IMR-90 (cell line): ENCODE measurements around the gene MRS2. TPM values are rescaled to one million over a fixed set of nuclear protein-coding genes. Genes with fewer than 3 reads are reported as not detected.

ENCODE experiments used
- ATAC-seq: fragments of 200-7000 bp; cut with Tn5 transposase; 2 replicates; pipeline ENCODE4 v1.9.1; 2020; ENCODE audit warnings: low read depth, mild to moderate bottlenecking, moderate library complexity
- BruUV-seq: library from RNA; stranded (reverse); fragments of 400-500 nt; replicated peaks from 2 replicates; lab custom pipeline; 2021; lab: Mats Ljungman, UMichigan
- CTCF ChIA-PET: fragments of 300-600 bp; formaldehyde crosslinking; extraction: SDS; loops from one replicate; lab custom pipeline; 2021; ENCODE audit warnings: antibody characterized with exemption; lab: Yijun Ruan, JAX
- POLR2A ChIA-PET: fragments of 300-600 bp; sonication (Branson Sonifier 250); formaldehyde crosslinking; loops from one replicate; lab custom pipeline; 2022; ENCODE audit warnings: antibody characterized with exemption; ENCODE audit not compliant: unreplicated experiment; lab: Charles Lee
- DNase-seq: peaks from one replicate; pipeline ENCODE4 v3.0.0; 2013
- H2AFZ ChIP-seq: replicated peaks from 2 replicates; pipeline ENCODE3; 2013; ENCODE audit warnings: low read length, mild to moderate bottlenecking; ENCODE audit not compliant: poor library complexity
- H2AK5ac ChIP-seq: 2 replicates; pipeline ENCODE4 v1.6.1; 2013; ENCODE audit warnings: low read depth, low read length, inconsistent platforms
- H2AK9ac ChIP-seq: replicated peaks from 2 replicates; pipeline ENCODE3; 2013; ENCODE audit warnings: mild to moderate bottlenecking, low read depth, low read length, moderate library complexity; ENCODE audit not compliant: poor library complexity
- H2BK120ac ChIP-seq: 2 replicates; pipeline ENCODE4 v1.6.1; 2013; ENCODE audit warnings: low read depth, low read length, inconsistent platforms
- H2BK15ac ChIP-seq: 3 replicates; pipeline ENCODE4 v1.6.1; 2013; ENCODE audit warnings: low read depth, low read length, inconsistent platforms
- H2BK20ac ChIP-seq: 2 replicates; pipeline ENCODE4 v1.6.1; 2013; ENCODE audit warnings: low read depth, mild to moderate bottlenecking, inconsistent platforms, low read length, moderate library complexity
- H2BK5ac ChIP-seq: 2 replicates; pipeline ENCODE4 v1.6.1; 2013; ENCODE audit warnings: mild to moderate bottlenecking, low read depth, low read length, inconsistent platforms; ENCODE audit not compliant: poor library complexity, severe bottlenecking
- H3K14ac ChIP-seq: replicated peaks from 2 replicates; pipeline ENCODE4 v1.6.1; 2013; ENCODE audit warnings: low read depth, low read length, inconsistent platforms
- H3K18ac ChIP-seq: 2 replicates; pipeline ENCODE4 v1.6.1; 2013; ENCODE audit warnings: low read depth, low read length, control low read depth
- H3K23ac ChIP-seq: 2 replicates; pipeline ENCODE4 v1.6.1; 2013; ENCODE audit warnings: low read depth, low read length, inconsistent platforms
- H3K27ac ChIP-seq: 2 replicates; pipeline ENCODE4 v1.5.1; 2013; ENCODE audit warnings: mild to moderate bottlenecking, control low read depth, low read length; ENCODE audit not compliant: insufficient read depth
- H3K27me3 ChIP-seq: 2 replicates; pipeline ENCODE4 v1.6.1; 2013; ENCODE audit warnings: low read length; ENCODE audit not compliant: control insufficient read depth, insufficient read depth
- H3K36me3 ChIP-seq: 2 replicates; pipeline ENCODE4 v1.6.1; 2013; ENCODE audit warnings: low read length, mixed read lengths; ENCODE audit not compliant: control insufficient read depth, insufficient read depth
- H3K4ac ChIP-seq: 2 replicates; pipeline ENCODE4 v1.6.1; 2013; ENCODE audit warnings: low read depth, low read length, inconsistent platforms
- H3K4me1 ChIP-seq: 2 replicates; pipeline ENCODE4 v1.6.1; 2013; ENCODE audit warnings: low read length, mixed read lengths; ENCODE audit not compliant: control insufficient read depth, insufficient read depth
- H3K4me2 ChIP-seq: 2 replicates; pipeline ENCODE4 v1.6.1; 2013; ENCODE audit warnings: low read depth, mild to moderate bottlenecking, control low read depth, low read length, moderate library complexity
- H3K4me3 ChIP-seq: 2 replicates; pipeline ENCODE4 v1.5.1; 2013; ENCODE audit warnings: low read depth, mild to moderate bottlenecking, control low read depth, low read length, moderate library complexity; ENCODE audit not compliant: insufficient read depth
- H3K56ac ChIP-seq: 2 replicates; pipeline ENCODE4 v1.6.1; 2013; ENCODE audit warnings: low read length, inconsistent platforms; ENCODE audit not compliant: insufficient read depth; ENCODE audit errors: extremely low read depth
- H3K79me1 ChIP-seq, 2 experiments: 2 replicates each; pipeline ENCODE4 v1.6.1; 2013; ENCODE audit warnings: low read length in 2 of 2, inconsistent platforms in 1 of 2, low read depth in 1 of 2
- H3K9ac ChIP-seq: 2 replicates; pipeline ENCODE4 v1.6.1; 2013; ENCODE audit warnings: low read depth, low read length, control low read depth
- H3K9me1 ChIP-seq: 2 replicates; pipeline ENCODE4 v1.6.1; 2013; ENCODE audit warnings: low read length, inconsistent platforms; ENCODE audit not compliant: insufficient read depth
- H3K9me3 ChIP-seq: 2 replicates; pipeline ENCODE4 v1.6.1; 2013; ENCODE audit warnings: low read length; ENCODE audit not compliant: control insufficient read depth, insufficient read depth
- H4K20me1 ChIP-seq: 2 replicates; pipeline ENCODE4 v1.6.1; 2013; ENCODE audit warnings: low read length, inconsistent platforms; ENCODE audit not compliant: insufficient read depth
- H4K5ac ChIP-seq: 2 replicates; pipeline ENCODE4 v1.6.1; 2013; ENCODE audit warnings: mild to moderate bottlenecking, low read depth, low read length, control low read depth
- H4K8ac ChIP-seq, 2 experiments: 2 replicates each; pipeline ENCODE4 v1.6.1; 2013; ENCODE audit warnings: low read depth in 2 of 2, low read length in 2 of 2, control low read depth in 1 of 2, inconsistent platforms in 1 of 2
- H4K91ac ChIP-seq: 2 replicates; pipeline ENCODE4 v1.6.1; 2013; ENCODE audit warnings: low read depth, low read length, inconsistent platforms; ENCODE audit not compliant: insufficient read depth
- BHLHE40 ChIP-seq: fragments of 150-350 bp; IDR thresholded peaks from 2 replicates; pipeline ENCODE4 v1.6.1; 2016; ENCODE audit warnings: mild to moderate bottlenecking, low read depth, low read length
- CEBPB ChIP-seq: IDR thresholded peaks from 2 replicates; pipeline ENCODE4 v1.6.1; 2012; ENCODE audit warnings: low read depth, low read length, improper control_type of control experiment
- CHD1 ChIP-seq: IDR thresholded peaks from 2 replicates; pipeline ENCODE4 v1.6.1; 2012; ENCODE audit warnings: low read depth, low read length, improper control_type of control experiment
- CTCF ChIP-seq: conservative IDR thresholded peaks from 2 replicates; pipeline ENCODE4 v1.5.1; 2012; ENCODE audit warnings: mild to moderate bottlenecking, low read depth, low read length, improper control_type of control experiment
- ELK1 ChIP-seq: fragments of 150-350 bp; IDR thresholded peaks from 2 replicates; pipeline ENCODE4 v1.6.1; 2016; ENCODE audit warnings: low read depth, mild to moderate bottlenecking, low read length, moderate library complexity, borderline replicate concordance
- FOS ChIP-seq: fragments of 150-350 bp; IDR thresholded peaks from 2 replicates; pipeline ENCODE4 v1.6.1; 2016; ENCODE audit warnings: low read depth, low read length
- MAFK ChIP-seq: IDR thresholded peaks from 2 replicates; pipeline ENCODE4 v1.6.1; 2012; ENCODE audit warnings: low read depth, low read length, improper control_type of control experiment
- MAZ ChIP-seq: IDR thresholded peaks from 2 replicates; pipeline ENCODE4 v1.6.1; 2012; ENCODE audit warnings: low read depth, mild to moderate bottlenecking, low read length, improper control_type of control experiment, moderate library complexity, borderline replicate concordance
- MXI1 ChIP-seq: IDR thresholded peaks from 2 replicates; pipeline ENCODE4 v1.6.1; 2012; ENCODE audit warnings: low read depth, mild to moderate bottlenecking, low read length, moderate library complexity, borderline replicate concordance
- NFE2L2 ChIP-seq: fragments of 150-350 bp; IDR thresholded peaks from 2 replicates; pipeline ENCODE4 v1.6.1; 2016; ENCODE audit warnings: low read depth, mild to moderate bottlenecking, low read length
- POLR2A ChIP-seq: IDR thresholded peaks from 2 replicates; pipeline ENCODE4 v1.6.1; 2012; ENCODE audit warnings: mild to moderate bottlenecking, low read depth, low read length
- RAD21 ChIP-seq: IDR thresholded peaks from 2 replicates; pipeline ENCODE4 v1.6.1; 2012; ENCODE audit warnings: low read length, improper control_type of control experiment
- RCOR1 ChIP-seq: IDR thresholded peaks from 2 replicates; pipeline ENCODE4 v1.6.1; 2012; ENCODE audit warnings: mild to moderate bottlenecking, low read length, improper control_type of control experiment; ENCODE audit not compliant: insufficient replicate concordance
- RFX5 ChIP-seq: IDR thresholded peaks from 2 replicates; pipeline ENCODE4 v1.8.0; 2012; ENCODE audit warnings: low read depth, mild to moderate bottlenecking, low read length, moderate library complexity
- SMC3 ChIP-seq: fragments of 150-350 bp; IDR thresholded peaks from 2 replicates; pipeline ENCODE4 v1.6.1; 2016; ENCODE audit warnings: low read depth, mild to moderate bottlenecking, antibody characterized with exemption, low read length, moderate library complexity
- USF2 ChIP-seq: fragments of 150-350 bp; IDR thresholded peaks from 2 replicates; pipeline ENCODE4 v1.6.1; 2017; ENCODE audit warnings: mild to moderate bottlenecking, antibody characterized with exemption, low read length, low read depth
- WGBS, 2 experiments: methylation state at CpG; one replicate each; pipeline versions ENCODE4 v1.1.5 to v1.1.7; 2013; ENCODE audit warnings: missing lambda C conversion rate in 2 of 2; ENCODE audit not compliant: insufficient read length in 1 of 2; ENCODE audit errors: extremely low coverage in 2 of 2; 5-methylcytosine and 5-hydroxymethylcytosine counted together
- dilution Hi-C: fragments of 300-500 bp; cut with HindIII; formaldehyde crosslinking; loops from one replicate; pipeline ENCODE4 v1.14.3; 2018; ENCODE audit warnings: low sequenced_read_pairs; ENCODE audit not compliant: unreplicated experiment
- in situ Hi-C: fragments of 300-500 bp; cut with MboI; formaldehyde crosslinking; loops from 3 replicates; pipeline ENCODE4 v1.14.3; 2019; ENCODE audit warnings: low sequenced_read_pairs, inconsistent platforms, mixed read lengths
- intact Hi-C: fragments of 100-400 bp; cut with micrococcal nuclease; formaldehyde crosslinking; loops from 2 replicates; pipeline ENCODE4 v1.10.0; 2022
- polyA plus RNA-seq, 3 experiments: library from polyadenylated mRNA; depleted of rRNA; stranded (reverse); fragments of >200 nt; gene quantifications; 2 replicates each; pipeline ENCODE4 v1.2.3, GENCODE V29; 2012; ENCODE audit warnings: low replicate concordance in 1 of 3
- total RNA-seq: library from RNA; depleted of rRNA; stranded (reverse); fragments of >200 nt; gene quantifications from 2 replicates; pipeline ENCODE4 v1.2.3, GENCODE V29; 2012

MRS2 gene
- total and polyA plus RNA-seq, 2 of the 4 experiments (the other 2 are of a cell fraction): 8.8 to 11.1 TPM

GRCh38 chr6:24439858-24440539 is 37.3 kb downstream of the MRS2 start:
- no peak for DNase-seq
- Histone ChIP-seq H3K4me2 (no peak overlapping the region), H4K91ac (no peak overlapping the region), H2BK5ac (no peak overlapping the region), H4K20me1 (no peaks in the 10 kb centered on the region), H2BK120ac (no peak overlapping the region), H2AK5ac (no peak overlapping the region), H3K18ac (no peak overlapping the region), H3K79me1 (no peaks in the 10 kb centered on the region), H3K9ac (no peak overlapping the region), H3K4me3 (no peak overlapping the region), H3K14ac (no peak overlapping the region), H4K5ac (no peak overlapping the region), H2BK15ac (no peak overlapping the region), H2AK9ac (no peak overlapping the region), H3K9me3 (no peaks in the 10 kb centered on the region), H2BK20ac (no peak overlapping the region), H2AFZ (no peak overlapping the region), H3K9me1 (peaks cover 3% of the 10 kb centered on the region; the same call in 1 of the 2 replicates), H3K4ac (no peak overlapping the region), H3K56ac (no peak overlapping the region), H3K23ac (no peak overlapping the region), H3K4me1 (no peaks in the 10 kb centered on the region), H3K27ac (no peak overlapping the region), H3K27me3 (no peaks in the 10 kb centered on the region; the same call in 1 of the 2 replicates), H4K8ac (no peak overlapping the region), H3K36me3 (no peaks in the 10 kb centered on the region)
- dilution Hi-C loops: no loop called here
- in situ Hi-C loops: loop anchor here (10.0 kb wide), 1 partner anchor 255 kb away; no protein-coding TSS in a partner anchor
- no CpG with 5 or more reads among the region's 3 CpGs for WGBS, 2 experiments
- no peak for ATAC-seq
- ChIA-PET POLR2A (no interaction called here), CTCF (no interaction called here)
- intact Hi-C loops: no loop called here
- TF ChIP-seq MAFK (no peak), RFX5 (no peak), SMC3 (no peak), NFE2L2 (no peak), CTCF (no peak), USF2 (no peak), CEBPB (no peak), MXI1 (no peak), ELK1 (no peak), MAZ (no peak), BHLHE40 (no peak), FOS (no peak), POLR2A (no peak), CHD1 (no peak), RCOR1 (no peak), RAD21 (no peak)
- BruUV-seq: no TSS peak
